A204.1 (cell line): ENCODE results near the gene AP1AR.
"Not testable (repeated sequence)": the region's sequence is repeated elsewhere in the genome, so short reads cannot be mapped to it uniquely, and the experiment has no call there.

Experiments used
- FAIRE-seq: peaks from 2 replicates; lab custom pipeline; 2012; peaks lifted over from hg19 to GRCh38; lab: Jason Lieb, UNC

The AP1AR gene

DNA sequence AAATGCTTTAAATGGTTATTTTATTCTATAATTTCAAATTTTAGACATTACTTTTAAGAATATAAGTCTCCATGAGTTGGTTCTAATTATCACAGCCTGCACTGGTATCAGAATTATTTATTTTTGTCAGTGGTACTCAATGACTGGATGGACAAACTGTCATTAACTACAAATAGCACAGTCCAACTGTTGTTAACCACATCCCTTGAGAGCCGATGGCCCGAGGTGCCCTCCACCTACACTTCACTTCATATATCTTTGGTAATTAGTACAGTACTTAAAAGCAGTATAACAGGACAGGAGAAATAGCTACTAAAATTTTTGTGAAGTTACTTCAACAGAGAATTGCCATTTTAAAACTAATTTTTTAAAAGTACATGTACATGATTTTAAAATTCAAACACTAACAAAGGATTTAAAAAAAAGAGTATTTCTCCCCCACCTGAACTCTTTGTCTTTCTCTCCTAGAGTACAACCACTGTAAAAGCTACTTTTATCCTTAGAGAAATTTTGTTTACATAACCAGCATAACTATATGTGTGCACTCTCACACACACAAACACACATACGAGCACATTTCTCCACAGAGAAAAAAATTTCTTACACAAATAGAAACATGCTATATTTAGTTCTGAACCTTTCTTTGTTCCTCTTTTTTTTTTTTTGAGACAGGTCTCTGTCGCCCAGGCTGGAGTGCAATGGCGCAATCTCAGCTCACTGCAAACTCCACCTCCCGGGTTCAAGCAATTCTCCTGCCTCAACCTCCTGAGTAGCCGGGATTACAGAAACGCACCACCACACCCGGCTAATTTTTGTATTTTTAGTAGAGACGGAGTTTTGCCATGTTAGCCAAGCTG is 47.7 kb downstream of the AP1AR start:
- FAIRE-seq = no peak

DNA sequence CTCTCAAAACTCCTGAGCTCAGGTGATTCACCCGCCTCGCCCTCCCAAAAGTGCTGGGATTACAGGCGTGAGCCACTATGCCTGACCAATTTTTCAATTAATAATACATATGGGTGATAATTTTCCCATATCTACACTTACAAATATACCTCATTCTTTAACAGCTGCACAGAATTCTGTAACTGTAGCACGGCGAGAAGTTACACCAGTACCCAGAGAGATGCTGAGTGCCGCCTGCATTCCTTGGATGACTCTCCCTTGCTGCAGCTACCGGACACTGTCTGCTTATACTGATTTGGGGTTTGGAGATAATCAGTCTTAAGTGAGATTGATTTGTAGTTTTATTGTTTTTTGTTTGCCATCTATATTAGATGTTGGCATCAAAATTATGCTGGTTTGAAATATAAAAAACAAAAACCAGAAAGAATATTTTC is 48.3 kb downstream of the AP1AR start:
- FAIRE-seq = no peak

DNA sequence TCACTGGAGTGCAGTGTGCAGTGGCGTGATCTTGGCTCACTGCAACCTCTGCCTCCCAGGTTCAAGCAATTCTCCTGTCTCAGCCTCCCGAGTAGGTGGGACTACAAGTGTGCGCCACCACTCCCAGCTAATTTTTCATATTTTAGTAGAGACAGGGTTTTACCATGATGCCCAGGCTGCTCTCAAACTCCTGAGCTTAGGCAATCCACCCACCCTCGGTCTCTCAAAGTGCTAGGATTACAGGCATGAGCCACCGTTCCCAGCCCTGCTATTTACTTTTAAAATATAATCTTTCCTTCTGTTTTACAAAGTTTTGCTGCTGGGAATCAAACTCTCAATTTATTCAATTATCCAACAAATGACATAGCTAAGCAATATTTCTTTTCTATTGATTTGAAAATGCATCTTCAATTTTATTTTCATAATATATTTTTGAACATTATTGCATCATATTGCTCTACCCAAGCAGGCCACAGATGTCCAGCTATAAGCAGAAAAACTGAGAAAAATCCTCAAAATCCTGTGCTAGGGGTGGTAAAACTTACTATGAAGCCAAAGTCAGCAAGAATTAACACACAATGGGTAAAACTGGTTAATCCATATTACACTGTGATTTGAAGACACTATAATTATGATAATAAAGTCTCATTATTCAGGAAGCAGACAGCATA is 48.9 kb downstream of the AP1AR start:
- FAIRE-seq = no peak

DNA sequence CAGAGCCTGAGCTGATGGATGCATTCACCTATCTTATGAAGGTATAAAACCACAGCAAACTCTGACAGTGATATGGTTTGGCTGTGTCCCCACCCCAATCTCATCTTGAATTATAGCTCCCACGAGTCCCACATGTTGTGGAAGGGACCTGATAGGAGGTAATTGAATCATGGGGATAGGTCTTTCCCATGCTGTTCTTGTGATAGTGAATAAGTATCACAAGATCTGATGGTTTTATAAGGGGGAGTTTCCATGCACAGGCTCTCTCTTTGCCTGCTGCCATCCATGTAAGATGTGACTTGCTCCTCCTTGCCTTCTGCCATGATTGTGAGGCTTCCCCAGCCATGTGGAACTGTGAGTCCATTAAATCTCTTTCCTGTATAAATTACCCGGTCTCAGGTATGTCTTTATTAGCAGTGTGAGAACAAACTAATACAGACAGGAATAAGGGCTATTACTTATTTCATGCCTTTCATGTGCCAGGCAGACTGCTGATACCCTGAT is 50.4 kb downstream of the AP1AR start:
- not testable (repeated sequence) for FAIRE-seq

GRCh38 chr4:112282860-112283667 is 51.5 kb downstream of the AP1AR start:
- no peak for FAIRE-seq

- FAIRE-seq = no peak
Measured at GRCh38 chr4:112284166-112284565, 52.6 kb downstream of the AP1AR start.

- FAIRE-seq = no peak
Measured at GRCh38 chr4:112284662-112285411, 53.2 kb downstream of the AP1AR start.

- no peak for FAIRE-seq
Measured at GRCh38 chr4:112287258-112287989, 55.8 kb downstream of the AP1AR start.

- FAIRE-seq = no peak
Measured at GRCh38 chr4:112288455-112288854, 56.9 kb downstream of the AP1AR start.

- FAIRE-seq = no peak
Measured at GRCh38 chr4:112289407-112290253, 58.0 kb downstream of the AP1AR start.

- FAIRE-seq = no peak
Measured at GRCh38 chr4:112290341-112290740, 58.8 kb downstream of the AP1AR start.

DNA sequence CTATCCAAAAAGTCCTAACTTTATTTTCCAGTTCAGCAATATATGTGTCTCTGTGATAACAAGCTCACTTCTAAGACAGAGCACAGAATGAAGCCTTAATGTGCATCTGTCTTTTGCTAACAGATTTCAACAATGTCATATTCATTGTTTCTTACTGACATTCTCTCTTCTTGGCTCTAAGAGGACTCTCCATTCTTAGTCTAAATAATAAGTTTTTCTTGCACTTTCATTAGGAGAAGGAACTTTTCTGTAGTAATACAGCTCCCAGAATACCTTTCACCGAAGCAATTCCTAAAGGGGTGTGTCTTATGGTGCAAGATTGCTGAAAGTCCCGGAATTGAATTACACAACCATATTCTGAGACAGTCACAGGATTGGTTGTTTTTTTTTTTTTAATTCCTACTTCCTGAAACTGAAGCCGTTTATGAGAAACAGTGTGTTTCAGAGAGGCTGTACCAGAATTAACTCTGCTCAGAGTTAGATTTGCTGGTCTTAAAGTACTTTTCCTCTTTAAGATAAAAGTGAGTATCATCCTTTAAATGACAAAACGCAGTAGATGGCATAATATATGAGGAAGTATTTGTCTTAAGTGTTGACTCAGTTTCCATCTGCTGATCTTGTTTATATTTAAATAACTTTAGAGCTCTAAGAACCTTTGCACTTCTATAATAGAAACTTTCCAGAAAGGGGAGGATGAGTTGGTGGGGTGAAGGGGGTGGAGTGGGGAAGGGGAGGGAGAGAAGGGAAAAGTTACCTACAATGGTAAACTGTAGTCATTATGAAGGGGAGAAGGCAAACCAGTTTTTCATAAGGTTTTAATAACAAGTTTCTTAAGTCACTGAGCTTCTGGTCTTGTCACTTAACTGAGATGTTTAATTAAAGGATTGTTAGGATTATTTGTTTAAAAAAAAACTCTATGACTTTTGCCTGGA is 65.6 kb downstream of the AP1AR start, which contains the start of gene ALPK1:
ALPK1 (plus strand) TSS at position 421 of the 932 bp plus-strand sequence.
- FAIRE-seq = no peak

DNA sequence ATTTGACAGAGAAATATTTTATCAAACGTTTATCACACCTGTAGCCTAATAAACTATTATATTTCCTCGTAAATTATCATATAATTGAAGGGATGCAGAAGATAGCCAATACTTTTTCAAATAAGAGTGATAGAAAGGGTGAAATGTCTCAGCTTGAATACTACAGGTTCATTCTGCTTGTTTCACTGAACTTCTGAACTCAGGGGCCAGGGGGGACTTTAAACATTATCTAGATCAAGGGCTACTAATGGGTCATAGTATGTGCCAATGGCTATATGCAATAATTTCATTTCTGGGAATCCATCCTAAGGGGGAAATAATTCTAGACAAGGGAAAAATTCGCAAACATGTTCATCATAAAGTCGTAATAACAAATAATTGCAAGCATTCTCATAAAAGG is 68.1 kb downstream of the AP1AR start:
- no peak for FAIRE-seq

- no peak for FAIRE-seq
Measured at GRCh38 chr4:112302320-112303274, 71.0 kb downstream of the AP1AR start.

GRCh38 chr4:112305477-112305876 is 73.9 kb downstream of the AP1AR start:
- not testable (repeated sequence) for FAIRE-seq

GRCh38 chr4:112309263-112309791 is 77.7 kb downstream of the AP1AR start:
- FAIRE-seq = not testable (repeated sequence)

DNA sequence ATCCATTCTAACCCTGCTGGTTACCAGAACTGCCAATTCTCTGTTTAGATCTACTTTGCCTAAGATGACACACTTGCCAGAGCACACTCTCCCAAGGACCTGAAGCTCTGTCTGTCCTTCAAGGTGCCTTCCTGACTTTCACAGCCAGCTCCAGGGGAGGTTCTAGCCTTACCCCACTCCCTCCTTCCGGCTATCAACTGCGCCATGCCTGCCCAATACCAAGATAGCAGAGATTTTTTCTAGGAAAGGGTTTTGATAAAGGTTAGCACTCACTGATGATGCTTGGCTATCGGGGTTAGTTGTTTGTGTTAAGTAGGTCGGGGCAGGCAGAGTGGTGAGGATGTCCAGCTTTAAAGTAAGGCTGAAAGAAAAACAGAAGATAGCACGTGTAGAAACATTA is 79.9 kb downstream of the AP1AR start:
- FAIRE-seq = no peak
